UCSD-AML1 (cell line): Measurements from ENCODE around the gene RPRM.
"Not testable (repeated sequence)": the region's sequence is repeated elsewhere in the genome, so short reads cannot be mapped to it uniquely, and the experiment has no call there.

ENCODE experiments used
- DNase-seq: peaks from one replicate; lab custom pipeline; 2025; ENCODE audit not compliant: unreplicated experiment; lab: John Stamatoyannopoulos, UW

RPRM gene

DNA sequence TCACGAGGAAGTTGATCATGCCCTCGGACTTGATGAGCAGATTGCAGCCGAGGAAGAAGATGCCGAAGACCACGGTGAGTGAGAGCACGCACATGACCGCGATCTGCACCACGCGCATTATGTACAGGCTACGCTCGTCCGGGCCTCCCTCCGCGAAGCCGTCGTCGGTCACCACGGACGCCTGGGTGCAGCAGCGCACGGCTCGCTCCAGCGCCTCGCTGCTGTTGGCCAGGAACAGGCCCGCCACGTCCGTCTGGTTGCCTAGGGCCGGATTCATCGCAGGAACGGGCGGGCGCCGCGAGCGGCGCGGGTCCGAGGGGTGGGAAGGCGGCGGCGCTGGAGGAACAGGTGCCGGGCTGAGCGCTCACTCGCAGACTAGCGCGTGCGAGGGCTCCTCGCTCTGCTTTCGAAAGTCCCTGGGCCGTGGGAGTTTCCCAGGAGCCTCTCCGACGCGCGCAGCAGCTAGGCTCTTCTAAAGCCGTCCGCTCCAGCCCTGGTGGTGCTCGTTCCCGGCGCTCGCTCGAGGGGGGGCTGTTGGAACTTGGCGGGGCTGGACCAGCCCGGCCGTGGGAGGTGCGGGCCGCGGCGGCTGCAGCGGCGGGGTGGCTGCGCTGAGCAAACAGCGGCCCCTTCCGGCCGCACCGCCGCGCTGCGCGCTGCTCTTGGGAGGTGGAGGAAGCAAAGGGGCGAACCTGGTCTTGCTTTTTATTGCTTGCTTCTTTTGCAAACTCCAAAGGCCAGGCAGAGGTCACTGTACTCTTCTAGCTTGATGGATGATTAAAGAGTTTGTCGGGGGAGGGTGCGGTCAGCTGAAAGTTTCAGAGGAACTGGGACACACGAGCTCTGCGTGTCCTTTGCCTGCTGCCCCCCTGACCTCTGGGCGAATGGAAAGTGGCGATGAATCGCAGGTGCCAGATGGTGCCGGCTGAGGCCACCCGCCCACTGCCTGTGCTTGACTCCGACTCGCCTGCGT is at the start of gene RPRM:
Gene RPRM (minus strand): TSS at position 474 of the 973 bp plus-strand sequence. CDS start 197 bp downstream, at position 277.
- peak; percentile 47 for DNase-seq

DNA sequence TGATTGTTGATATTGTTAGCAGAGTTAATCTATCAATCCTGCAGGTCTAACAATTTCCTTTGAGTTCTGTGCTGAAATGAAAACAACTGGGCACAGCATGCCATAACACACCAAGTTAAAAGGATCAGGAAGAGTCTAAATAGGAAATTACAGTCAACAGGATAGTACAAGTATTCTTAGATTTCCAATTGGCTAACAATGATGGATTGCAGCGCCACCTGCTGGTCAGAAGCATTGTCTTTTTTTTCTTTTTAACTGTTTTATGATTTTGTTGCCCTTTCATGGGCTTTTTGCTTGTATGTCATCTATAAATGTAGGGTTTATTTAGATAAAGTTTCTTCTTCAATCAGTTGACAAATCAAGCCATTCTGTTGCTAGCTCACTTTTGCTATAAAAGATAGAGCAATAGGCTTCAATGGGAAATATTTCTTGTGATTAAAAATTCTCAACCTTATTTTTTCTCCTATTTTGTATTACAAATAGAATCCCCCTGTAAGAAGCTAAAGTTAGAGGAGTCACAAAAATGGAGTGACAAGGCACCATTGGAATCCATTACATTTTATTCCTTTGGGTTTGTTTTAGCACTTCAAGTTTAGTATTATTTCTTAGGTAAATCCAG is 40.8 kb upstream of the RPRM start:
- peak; percentile 33 for DNase-seq

- DNase-seq = no peak
Observed at GRCh38 chr2:153512331-153512730, 33.8 kb upstream of the RPRM start.

DNA sequence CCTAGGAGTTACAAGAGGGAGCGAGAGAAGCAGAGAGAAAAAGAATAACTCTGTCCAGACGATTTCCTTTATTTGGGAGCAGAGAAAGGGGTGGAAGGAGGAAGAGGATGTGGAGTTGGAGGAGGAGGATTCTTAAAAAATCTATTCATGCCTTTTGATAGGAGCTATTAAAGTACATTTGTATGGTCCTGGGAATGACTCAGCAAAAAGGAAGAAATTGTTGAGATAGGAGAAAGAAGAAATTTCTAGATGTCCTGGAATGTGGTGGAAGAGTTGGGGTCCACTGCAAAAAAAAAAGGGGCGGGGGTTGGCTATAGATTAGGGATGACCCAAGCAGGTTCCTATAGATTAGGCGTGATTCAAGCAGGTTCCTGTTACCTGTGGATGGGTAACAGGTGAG is 32.4 kb upstream of the RPRM start:
- DNase-seq = no peak

DNA sequence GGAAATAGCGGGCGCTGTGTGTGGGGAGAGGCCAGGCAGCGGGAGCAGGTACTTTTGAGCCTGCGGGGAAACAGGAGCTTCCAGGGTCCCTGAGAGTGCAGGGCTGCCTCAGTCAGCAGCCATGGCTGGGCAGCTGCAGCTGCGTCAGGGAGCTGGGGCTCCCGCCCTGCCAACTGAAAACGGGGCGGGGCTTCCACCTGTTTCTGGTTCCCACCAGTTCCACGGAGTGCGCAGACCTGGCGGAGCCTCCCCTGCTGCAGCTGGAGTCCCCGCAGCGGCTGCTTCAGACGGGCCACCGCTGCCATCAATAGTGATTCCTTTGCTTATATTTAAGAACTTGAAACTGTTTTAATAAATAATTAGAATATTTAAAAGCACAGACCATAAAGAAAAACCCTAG is 30.6 kb upstream of the RPRM start:
- no peak for DNase-seq

- not testable (repeated sequence) for DNase-seq
Observed at GRCh38 chr2:153506499-153506898, 27.9 kb upstream of the RPRM start.

DNA sequence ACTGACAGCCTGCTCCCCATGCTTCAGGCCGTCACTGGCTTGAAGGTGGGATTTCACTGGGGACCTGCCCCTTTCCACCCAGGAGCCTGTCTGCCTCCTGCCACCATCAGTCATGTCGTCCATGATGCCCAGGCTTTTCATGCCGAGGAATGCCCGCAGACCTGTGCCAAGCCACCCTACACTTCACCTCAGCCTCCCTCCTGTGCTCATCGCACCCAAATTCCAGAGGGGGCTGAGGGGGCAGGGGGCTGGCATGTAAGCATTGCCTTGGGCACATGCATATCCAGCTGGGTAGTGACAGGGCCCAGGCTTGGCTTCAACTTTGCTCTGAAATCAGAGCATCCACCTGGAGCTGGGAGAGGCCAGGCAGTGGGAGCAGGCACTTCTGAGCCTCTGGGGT is 20.9 kb upstream of the RPRM start:
- no peak for DNase-seq

DNA sequence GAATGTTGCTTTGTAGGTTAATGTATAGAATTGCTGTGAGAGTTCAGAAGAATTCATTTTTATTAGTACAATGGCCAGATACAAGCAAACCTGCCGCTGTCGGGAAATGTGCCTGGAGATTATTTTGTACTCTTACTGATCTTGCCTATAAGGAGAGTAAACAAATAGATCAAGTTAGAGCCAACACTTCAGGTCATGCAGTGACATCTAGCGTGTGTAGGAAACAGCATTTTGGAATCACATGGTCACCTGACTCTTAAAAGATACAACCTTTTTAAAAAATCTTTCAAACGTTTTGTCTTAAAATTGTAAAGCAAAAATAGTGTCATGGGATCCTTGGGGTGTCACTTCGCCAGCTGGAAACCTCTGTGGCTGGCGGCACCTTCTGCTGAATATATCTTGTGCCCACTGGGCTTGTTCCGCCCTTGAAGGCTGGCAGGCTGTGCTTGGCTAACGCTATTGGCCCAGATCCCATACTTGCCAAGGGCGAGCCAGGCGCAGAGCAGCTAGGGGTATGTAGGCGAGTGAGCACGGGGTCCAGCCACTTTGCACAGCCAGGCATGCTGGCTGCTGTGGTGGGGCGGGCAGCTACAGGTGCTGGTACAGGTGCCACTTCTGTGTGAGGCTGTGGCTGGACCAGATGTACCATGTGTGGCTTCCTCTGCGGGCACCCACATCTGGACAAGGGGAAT is 19.5 kb upstream of the RPRM start:
- DNase-seq = no peak

DNA sequence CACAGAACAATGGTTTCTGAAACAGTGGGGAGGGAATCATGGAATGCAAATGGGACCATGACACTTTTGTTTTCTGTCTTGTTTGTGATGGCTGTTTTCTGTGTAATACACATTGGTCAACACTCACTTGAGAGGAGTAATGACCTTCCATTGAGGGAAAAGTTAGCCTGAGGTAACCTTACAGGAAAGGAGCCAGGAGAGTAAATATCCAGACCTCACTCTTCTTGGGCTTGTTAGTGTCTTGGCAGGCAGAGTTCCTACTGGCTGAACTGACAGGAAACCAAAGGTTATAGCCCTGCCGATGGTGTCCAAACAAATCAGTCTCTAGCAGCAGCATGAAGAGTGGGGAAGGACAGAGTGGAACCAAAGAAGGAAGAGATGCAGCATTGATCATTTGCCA is 17.2 kb upstream of the RPRM start:
- no peak for DNase-seq

DNA sequence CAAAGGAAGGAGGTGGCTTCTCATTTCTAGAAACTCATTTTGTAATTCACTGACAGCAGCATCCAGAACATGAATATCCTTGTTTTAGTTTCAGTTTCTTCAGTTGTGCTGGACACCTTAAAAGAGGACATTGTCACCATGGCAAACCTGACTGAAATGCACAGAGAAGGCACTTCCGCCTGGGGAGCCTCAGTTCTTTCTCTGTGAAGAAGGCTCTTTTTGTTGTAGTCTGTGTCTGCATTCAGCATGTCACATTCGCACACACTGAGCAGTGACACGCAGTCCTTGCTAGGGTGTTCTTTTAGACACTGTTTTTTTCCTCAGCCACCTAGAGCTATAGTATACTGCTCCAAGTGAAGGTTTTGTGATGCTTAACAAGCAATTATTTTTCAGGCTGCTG is 9.5 kb upstream of the RPRM start:
- peak; percentile 7 for DNase-seq

DNA sequence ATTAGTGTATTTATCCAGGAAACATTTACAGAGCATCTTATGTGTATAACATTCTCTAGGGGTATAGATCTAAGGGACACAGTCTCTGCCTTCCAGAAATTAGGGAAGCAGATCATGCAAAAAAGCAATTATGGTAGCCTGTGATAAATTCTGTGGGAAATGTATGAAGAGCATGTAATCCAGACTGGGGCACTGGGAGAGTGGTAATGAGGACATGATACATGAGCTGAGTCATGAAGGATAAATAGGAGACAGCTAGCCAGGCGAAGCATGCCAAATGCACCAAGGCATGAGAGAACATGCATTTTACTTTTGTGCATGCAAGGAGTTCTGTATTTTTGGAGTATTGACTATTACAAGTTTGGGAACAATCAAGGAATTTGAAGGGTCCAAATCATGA is 8.9 kb upstream of the RPRM start:
- no peak for DNase-seq

GRCh38 chr2:153479573-153479972 is 1.0 kb upstream of the RPRM start:
- DNase-seq = no peak

DNA sequence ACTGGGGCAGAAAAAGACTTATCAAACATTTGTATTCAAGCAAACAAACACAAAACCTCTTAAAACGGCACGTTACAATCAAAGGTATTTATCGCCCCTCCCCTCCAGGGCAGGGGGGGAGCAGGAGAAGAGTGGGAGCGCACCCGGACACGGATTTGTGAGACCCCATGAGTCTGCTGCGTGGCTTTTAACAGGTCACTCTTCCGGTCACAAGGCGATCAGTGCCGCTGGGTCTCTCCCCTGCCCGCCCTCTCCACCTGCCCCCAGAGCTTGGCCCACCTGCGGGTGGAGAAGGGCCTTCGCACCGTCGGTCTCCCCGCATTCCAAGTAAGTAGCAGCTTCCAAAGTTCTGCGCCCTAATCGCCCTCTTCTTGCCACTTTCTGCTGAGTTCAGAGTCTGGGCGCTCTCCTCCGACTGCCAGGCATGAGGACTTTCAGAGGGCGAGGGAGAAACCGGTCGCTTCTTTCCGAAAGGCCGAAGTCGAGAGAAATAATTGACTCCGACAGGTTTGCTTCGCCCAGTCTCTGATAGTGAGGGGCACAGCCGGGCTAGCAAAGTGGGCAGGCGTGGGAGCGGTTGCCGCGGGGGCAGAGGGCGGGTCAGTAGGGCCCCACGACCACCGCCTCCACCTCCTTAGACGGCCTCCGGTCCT is 800 bp downstream of the RPRM start:
- DNase-seq = no peak

GRCh38 chr2:153476816-153477635 is 1.5 kb downstream of the RPRM start:
- no peak for DNase-seq

- DNase-seq = no peak
Observed at GRCh38 chr2:153476491-153476815, 2.1 kb downstream of the RPRM start.

GRCh38 chr2:153474876-153475435 is 3.6 kb downstream of the RPRM start:
- no peak for DNase-seq

- DNase-seq = no peak
Observed at GRCh38 chr2:153474407-153474806, 4.2 kb downstream of the RPRM start.

DNA sequence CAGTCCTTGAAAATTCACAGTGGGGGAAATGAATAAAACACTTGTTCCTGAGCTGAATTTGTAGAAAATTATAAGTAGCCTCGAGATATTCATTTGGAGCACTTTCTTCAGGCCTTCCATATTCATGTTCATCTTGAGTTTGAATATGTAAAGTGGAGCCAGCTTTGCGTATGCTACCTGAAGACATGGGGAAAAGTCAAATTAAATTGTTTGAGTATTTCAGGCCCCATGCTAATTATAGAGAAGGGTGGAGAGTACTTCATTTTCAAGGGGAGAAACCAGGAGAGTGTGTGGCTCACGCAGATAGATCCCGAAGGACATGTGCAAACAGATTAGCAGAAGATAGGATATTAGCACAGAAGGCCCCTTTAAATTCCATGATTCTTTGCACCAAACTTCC is 7.7 kb downstream of the RPRM start:
- no peak for DNase-seq

GRCh38 chr2:153464395-153464794 is 14.2 kb downstream of the RPRM start:
- no peak for DNase-seq

DNA sequence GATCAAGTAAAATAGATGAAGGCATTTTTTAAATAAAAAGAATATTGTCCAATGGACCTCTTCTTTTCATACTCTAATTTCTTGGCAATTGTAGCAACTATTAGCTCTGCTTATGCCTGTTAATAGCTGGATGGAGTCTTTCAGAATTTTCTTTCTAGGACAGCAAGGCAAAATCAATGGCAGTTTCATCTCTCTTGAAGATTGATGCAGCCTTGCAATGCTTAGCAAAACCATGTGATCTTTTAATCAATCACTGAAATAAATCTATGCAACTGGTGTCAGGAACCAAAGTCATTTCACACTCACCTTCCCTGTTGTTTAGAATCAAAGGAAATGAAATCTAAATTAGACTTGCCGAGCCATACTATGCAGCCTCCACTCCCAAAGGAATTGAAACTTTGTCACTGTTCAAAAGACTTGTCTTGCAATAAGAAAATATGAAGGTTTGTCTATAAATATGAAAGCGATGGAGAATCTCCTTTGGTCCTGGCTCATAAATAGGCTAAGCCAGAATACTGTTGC is 16.2 kb downstream of the RPRM start:
- DNase-seq = no peak
